Right lobe of liver (tissue), 4 donors: Measurements from ENCODE around the gene FAM78A.

Experiments
- CTCF ChIP-seq, 4 donors: fragments of 200-600 bp in 3 of 4; fragments of 450-650 bp in 1 of 4; IDR thresholded peaks; one replicate each; pipeline versions ENCODE4 v1.5.1 to v1.8.0; 2016 to 2022; ENCODE audit warnings: antibody characterized with exemption in 4 of 4, mild to moderate bottlenecking in 2 of 4
- POLR2A ChIP-seq: fragments of 450-650 bp; IDR thresholded peaks from one replicate; pipeline ENCODE4 v1.6.1; 2017; ENCODE audit warnings: antibody characterized with exemption, mild to moderate bottlenecking
- donor health status: DM: no; HTN: no; CAD: no.
- donor health status: DM: no; HTN: no; CAD: no.
- donor health status: DM: no; HTN: yes; CAD: no.

DNA sequence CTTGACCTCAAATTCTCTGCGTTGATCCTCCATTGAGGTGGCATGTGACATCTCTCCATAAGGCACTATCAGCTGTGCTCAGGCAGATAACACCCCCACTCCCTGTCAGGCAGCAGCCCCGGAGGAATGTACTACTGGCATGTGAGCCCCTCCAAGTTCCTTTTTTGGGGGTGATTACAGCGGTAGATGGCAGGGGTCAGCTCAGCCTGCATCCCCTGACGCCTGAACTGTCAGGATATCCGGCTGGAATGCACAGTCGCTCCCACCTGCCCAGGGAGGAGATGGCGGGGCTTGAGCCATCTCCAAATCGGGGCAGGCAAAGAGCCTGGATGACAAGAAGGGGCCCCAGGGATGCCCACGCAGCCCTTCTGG, 40.8 kb downstream of the FAM78A start:
- no peak for TF ChIP-seq CTCF (IDR thresholded peaks at IDR 0.05)
- no peak for TF ChIP-seq POLR2A
